Measurements from ENCODE around the gene ASCL5. TPM values are rescaled to one million over a fixed set of nuclear protein-coding genes. Genes with fewer than 3 reads are reported as not detected.

Gene ASCL5
- total RNA-seq, 6 experiments from 2014 or later = not detected

DNA sequence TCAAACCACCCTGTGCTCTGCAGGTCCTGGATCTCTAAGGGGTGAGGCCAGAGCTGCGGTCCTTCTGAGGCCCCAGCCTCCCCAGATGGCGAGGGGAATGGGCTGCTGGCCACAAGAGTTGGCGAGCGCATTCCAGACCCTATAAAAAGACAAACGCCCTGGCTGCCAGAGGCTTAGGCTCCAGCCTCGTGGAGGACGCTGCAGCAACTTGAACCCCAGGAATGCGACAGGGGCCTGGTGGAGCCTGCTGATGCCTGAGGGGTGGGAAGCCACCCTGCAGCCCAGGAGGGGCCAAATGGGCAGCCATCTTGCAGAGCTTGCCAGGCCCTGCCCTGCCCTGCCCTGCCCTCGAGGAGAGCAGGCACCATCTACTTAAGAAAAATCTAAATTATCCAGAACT, 23.3 kb downstream of the ASCL5 start:
- Mint-ChIP-seq H3K4me3 (no peak overlapping the region), H3K27me3 (ENCODE audit: insufficient read depth) (peaks cover 58% of the 10 kb centered on the region), H3K36me3 (ENCODE audit: low read depth) (no peaks in the 10 kb centered on the region), H3K9me3 (no peaks in the 10 kb centered on the region), H3K27ac (no peak overlapping the region), H3K4me1 (ENCODE audit: low read depth) (no peaks in the 10 kb centered on the region)
- TF ChIP-seq, protein P1, sequence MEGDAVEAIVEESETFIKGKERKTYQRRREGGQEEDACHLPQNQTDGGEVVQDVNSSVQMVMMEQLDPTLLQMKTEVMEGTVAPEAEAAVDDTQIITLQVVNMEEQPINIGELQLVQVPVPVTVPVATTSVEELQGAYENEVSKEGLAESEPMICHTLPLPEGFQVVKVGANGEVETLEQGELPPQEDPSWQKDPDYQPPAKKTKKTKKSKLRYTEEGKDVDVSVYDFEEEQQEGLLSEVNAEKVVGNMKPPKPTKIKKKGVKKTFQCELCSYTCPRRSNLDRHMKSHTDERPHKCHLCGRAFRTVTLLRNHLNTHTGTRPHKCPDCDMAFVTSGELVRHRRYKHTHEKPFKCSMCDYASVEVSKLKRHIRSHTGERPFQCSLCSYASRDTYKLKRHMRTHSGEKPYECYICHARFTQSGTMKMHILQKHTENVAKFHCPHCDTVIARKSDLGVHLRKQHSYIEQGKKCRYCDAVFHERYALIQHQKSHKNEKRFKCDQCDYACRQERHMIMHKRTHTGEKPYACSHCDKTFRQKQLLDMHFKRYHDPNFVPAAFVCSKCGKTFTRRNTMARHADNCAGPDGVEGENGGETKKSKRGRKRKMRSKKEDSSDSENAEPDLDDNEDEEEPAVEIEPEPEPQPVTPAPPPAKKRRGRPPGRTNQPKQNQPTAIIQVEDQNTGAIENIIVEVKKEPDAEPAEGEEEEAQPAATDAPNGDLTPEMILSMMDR (IDR thresholded peaks at IDR 0.05) = no peak
- no peak for DNase-seq

DNA sequence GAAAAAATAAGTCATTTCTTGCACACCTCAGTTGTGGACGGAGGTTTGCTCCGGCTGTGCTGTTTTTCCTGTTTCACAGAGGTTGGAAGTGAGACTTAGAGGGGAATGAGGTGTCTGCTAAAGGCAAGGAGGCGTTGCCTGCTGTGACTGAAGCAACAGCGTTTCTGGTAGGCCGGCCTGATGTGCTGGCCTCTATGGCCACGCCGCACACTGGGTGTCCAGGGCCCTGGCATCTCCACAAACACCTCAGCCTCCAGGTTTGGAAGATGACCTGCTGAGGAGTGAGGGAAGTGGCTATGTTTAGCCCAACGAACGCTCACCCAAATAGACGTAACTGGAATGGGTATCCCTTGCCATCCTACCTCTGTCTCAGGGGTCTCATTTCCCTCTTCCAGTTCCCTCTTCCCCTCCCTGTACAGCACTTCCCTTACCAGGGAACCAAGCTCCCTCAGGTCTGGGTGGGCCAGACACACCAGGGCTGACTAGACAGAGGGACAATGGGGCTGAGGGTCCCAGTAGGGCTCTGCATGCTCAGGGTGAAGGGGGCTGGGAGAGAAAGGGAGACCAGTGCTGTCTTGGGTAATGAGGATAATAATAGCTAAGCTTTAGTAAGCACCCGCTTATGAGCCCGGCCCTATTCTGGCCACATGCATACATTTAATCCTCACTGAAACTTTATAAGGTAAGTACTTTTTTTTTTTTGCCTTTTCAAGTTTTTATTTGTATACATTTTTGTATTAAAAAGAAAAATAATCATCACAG, 26.6 kb downstream of the ASCL5 start:
- no peaks in the 10 kb centered on the region for H3K4me1 Mint-ChIP-seq (ENCODE audit: low read depth)
- DNase-seq = no peak
- no peaks in the 10 kb centered on the region for H3K36me3 Mint-ChIP-seq (ENCODE audit: low read depth)
- TF ChIP-seq, protein P1 (IDR thresholded peaks at IDR 0.05) = no peak
- no peak overlapping the region for H3K4me3 Mint-ChIP-seq
- no peak overlapping the region for H3K27ac Mint-ChIP-seq
- no peaks in the 10 kb centered on the region for H3K9me3 Mint-ChIP-seq
- peaks cover 57% of the 10 kb centered on the region for H3K27me3 Mint-ChIP-seq (ENCODE audit: insufficient read depth)

DNA sequence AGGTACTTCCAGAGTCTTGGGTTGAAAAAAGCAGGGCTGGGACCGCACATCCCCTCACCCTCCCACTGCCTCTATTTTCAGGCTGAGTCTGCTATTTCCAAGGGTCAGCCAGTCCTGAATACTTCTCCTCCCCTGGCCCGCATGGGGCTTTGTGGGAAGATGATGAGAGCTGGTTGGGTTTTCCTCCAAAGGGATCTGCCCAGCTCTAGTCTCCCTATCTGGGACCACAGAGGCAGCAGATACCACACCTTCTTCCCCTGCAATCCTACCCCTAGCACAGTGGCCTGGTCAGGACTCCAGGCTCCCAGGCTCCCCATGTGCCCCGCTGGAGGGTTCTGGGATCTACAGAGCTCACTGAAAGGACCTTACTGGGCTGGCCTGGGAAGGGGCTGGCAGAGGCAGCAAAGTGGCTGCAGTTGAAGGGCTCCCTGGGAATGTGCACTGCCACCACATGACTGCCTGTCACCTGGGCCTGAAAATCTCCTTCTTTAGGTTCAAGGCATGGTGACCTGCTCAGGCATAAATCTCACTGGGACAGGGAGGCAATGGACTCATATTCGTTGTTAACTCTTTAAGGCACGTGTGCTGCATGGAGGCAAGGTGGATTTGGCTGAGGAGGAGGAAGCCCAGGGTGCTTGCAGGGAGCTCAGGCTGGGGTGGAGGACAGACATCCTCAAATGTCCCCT, 27.8 kb downstream of the ASCL5 start:
- TF ChIP-seq, protein P1 (IDR thresholded peaks at IDR 0.05) = no peak
- Mint-ChIP-seq H3K4me1 (ENCODE audit: low read depth) (no peaks in the 10 kb centered on the region), H3K4me3 (no peak overlapping the region), H3K9me3 (no peaks in the 10 kb centered on the region), H3K27me3 (ENCODE audit: insufficient read depth) (peaks cover 61% of the 10 kb centered on the region), H3K27ac (no peak overlapping the region), H3K36me3 (ENCODE audit: low read depth) (no peaks in the 10 kb centered on the region)
- no peak for DNase-seq

DNA sequence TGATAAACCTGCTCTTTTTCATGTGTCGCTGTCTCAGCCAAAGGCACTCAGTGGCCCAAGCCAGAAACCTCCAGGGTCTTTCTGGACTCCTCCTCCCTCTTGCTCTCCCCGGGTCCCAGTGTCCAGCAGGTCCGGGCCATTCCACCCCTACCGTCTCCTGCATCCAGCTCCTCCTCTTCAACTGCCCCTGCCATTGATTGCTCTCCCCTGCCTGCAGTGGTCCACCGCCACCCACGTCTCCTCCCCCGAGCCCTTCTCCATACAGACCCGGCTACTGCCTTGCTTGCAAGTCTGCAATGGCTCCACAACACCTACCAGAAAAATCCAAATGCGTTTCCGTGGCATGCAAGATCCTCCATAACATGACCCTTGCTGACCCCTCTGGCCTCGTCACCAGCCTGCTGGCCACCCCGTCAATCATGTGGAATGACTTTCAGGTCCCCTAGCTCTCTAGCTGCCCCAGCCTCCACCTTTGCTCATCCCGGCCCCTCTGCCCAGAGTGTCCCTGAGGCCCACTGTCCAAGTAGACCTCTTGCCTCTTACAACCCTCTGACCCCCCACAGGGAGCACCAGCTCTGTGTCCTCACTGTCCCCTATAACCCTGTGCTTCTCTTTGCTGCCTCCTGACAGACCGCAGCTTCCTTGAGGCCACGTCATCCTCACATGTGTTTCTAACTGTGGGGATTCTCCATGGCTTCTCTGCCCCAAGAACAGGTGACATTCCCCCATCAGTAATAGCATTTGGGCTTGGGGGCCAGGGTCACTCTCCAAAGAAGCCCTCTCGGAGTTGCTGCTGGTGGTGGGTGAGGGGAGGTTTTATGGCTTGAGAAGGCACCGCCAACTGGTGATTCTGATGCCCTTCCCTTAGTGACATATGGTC, 29.8 kb downstream of the ASCL5 start:
- no peaks in the 10 kb centered on the region for H3K9me3 Mint-ChIP-seq
- H3K27me3 Mint-ChIP-seq (ENCODE audit: insufficient read depth) = peaks cover 62% of the 10 kb centered on the region
- no peak overlapping the region for H3K4me3 Mint-ChIP-seq
- no peak for DNase-seq
- no peaks in the 10 kb centered on the region for H3K4me1 Mint-ChIP-seq (ENCODE audit: low read depth)
- TF ChIP-seq, protein P1 (IDR thresholded peaks at IDR 0.05) = no peak
- H3K27ac Mint-ChIP-seq = no peak overlapping the region
- no peaks in the 10 kb centered on the region for H3K36me3 Mint-ChIP-seq (ENCODE audit: low read depth)

DNA sequence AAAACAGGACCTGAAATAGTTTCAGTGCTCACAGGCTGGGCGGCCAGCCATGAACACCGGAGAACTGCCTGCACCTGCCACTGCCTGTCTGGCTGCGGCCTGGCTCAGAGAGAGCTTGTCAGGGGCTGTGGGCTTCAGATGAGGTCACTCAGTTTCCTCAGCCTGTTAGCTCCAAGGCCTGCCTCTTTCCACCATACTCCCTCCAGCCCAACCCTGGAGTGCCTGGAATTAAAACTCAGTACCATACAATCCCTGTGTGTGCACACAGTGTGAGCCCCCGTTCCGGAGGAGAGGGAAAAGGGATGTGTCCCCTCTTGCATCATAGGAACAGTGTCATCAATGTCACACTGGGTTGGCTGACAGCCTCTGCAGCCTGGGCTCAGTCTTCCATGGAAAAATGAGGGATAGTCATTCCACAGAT, 30.9 kb downstream of the ASCL5 start:
- Mint-ChIP-seq H3K27me3 (ENCODE audit: insufficient read depth) (peaks cover 52% of the 10 kb centered on the region), H3K36me3 (ENCODE audit: low read depth) (no peaks in the 10 kb centered on the region), H3K27ac (no peak overlapping the region), H3K4me3 (no peak overlapping the region), H3K9me3 (no peaks in the 10 kb centered on the region), H3K4me1 (ENCODE audit: low read depth) (no peaks in the 10 kb centered on the region)
- DNase-seq = no peak
- TF ChIP-seq, protein P1 (IDR thresholded peaks at IDR 0.05) = no peak

Measured in HFFc6 (cell line).